GM18511 (cell line): Measurements from ENCODE around the gene GCAT.

Experiments used
- ATAC-seq: cut with Tn5 transposase; IDR thresholded peaks from one replicate; pipeline ENCODE4 v1.9.1; 2021; ENCODE audit warnings: mild to moderate bottlenecking, moderate library complexity; ENCODE audit not compliant: unreplicated experiment

Gene GCAT

GRCh38 chr22:37806409-37807333 is 1.1 kb upstream of the GCAT start:
- no peak for ATAC-seq

GRCh38 chr22:37808294-37808657 is 542 bp downstream of the GCAT start:
- no peak for ATAC-seq

GRCh38 chr22:37809672-37810333 is 2.1 kb downstream of the GCAT start:
- no peak for ATAC-seq

GRCh38 chr22:37811867-37812266 is 4.1 kb downstream of the GCAT start:
- ATAC-seq = no peak

GRCh38 chr22:37812869-37813678 is 5.3 kb downstream of the GCAT start:
- no peak for ATAC-seq

GRCh38 chr22:37815593-37815992 is 7.9 kb downstream of the GCAT start:
- no peak for ATAC-seq

- ATAC-seq = no peak
Observed at GRCh38 chr22:37816543-37817180, 8.9 kb downstream of the GCAT start.

GRCh38 chr22:37817705-37818408 is 10.1 kb downstream of the GCAT start:
- no peak for ATAC-seq

- no peak for ATAC-seq
Observed at GRCh38 chr22:37818409-37819104, 10.8 kb downstream of the GCAT start.

GRCh38 chr22:37819105-37819433 is 11.3 kb downstream of the GCAT start:
- no peak for ATAC-seq

- no peak for ATAC-seq
Observed at GRCh38 chr22:37820350-37820749, 12.6 kb downstream of the GCAT start.

- ATAC-seq = no peak
Observed at GRCh38 chr22:37822079-37822833, 14.5 kb downstream of the GCAT start.

- no peak for ATAC-seq
Observed at GRCh38 chr22:37823134-37823985, 15.6 kb downstream of the GCAT start, which contains the start of gene GALR3. Gene GALR3, plus strand, starts transcription at chr22:37823382. Its CDS starts 25 bp downstream, at chr22:37823407.

GRCh38 chr22:37824674-37825641 is 17.2 kb downstream of the GCAT start:
- no peak for ATAC-seq

- ATAC-seq = no peak
Observed at GRCh38 chr22:37827056-37827455, 19.3 kb downstream of the GCAT start.

GRCh38 chr22:37830093-37830842 is 22.5 kb downstream of the GCAT start:
- ATAC-seq = no peak
